Activated T-cell treated with anti-CD3 and anti-CD28 coated beads for 24 hours (primary cell): Measurements from ENCODE around the gene NXPE3.
A peak's percentile ranks its signal among the peaks of the same experiment; 100 is the strongest.

Experiments used
- DNase-seq: peaks from one replicate; pipeline ENCODE4 v3.0.0-alpha.2; 2020; ENCODE audit warnings: low read depth

NXPE3 gene

GRCh38 chr3:101829437-101829830, 50.4 kb downstream of the NXPE3 start:
- no peak for DNase-seq

GRCh38 chr3:101829874-101830273, 50.9 kb downstream of the NXPE3 start:
- DNase-seq, result no peak

- no peak for DNase-seq
These were observed 54.5 kb downstream of the NXPE3 start for GRCh38 chr3:101833446-101833974.

- no peak for DNase-seq
These were observed 56.7 kb downstream of the NXPE3 start for GRCh38 chr3:101835676-101836075.

GRCh38 chr3:101836160-101836559, 57.1 kb downstream of the NXPE3 start:
- DNase-seq, result no peak

- no peak for DNase-seq
These were observed 57.9 kb downstream of the NXPE3 start for GRCh38 chr3:101836652-101837598.

GRCh38 chr3:101838691-101839090, 59.7 kb downstream of the NXPE3 start:
- no peak for DNase-seq

- DNase-seq, result no peak
These were observed 61.1 kb downstream of the NXPE3 start for GRCh38 chr3:101840066-101840465.

- DNase-seq, result no peak
These were observed 63.4 kb downstream of the NXPE3 start for GRCh38 chr3:101842245-101842934.

GRCh38 chr3:101842935-101843330, 63.9 kb downstream of the NXPE3 start:
- no peak for DNase-seq

GRCh38 chr3:101845425-101845824, 66.4 kb downstream of the NXPE3 start:
- no peak for DNase-seq

- DNase-seq, result no peak
These were observed 67.7 kb downstream of the NXPE3 start for GRCh38 chr3:101846709-101847108.

GRCh38 chr3:101847328-101847727, 68.3 kb downstream of the NXPE3 start:
- no peak for DNase-seq

GRCh38 chr3:101848326-101848725, 69.3 kb downstream of the NXPE3 start:
- no peak for DNase-seq

GRCh38 chr3:101848754-101849713, 70.0 kb downstream of the NXPE3 start, which contains the start of gene NFKBIZ:
Gene NFKBIZ, plus strand, starts transcription at chr3:101849514. Its CDS starts 115 bp downstream, at chr3:101849629.
- peak; percentile 86 for DNase-seq

- DNase-seq, result peak; percentile 33
These were observed 70.8 kb downstream of the NXPE3 start for GRCh38 chr3:101849714-101850245.

- peak; percentile 45 for DNase-seq
These were observed 71.4 kb downstream of the NXPE3 start for GRCh38 chr3:101850246-101851051.

GRCh38 chr3:101851072-101851770, 72.2 kb downstream of the NXPE3 start:
- DNase-seq, result no peak

GRCh38 chr3:101851850-101852714, 73.1 kb downstream of the NXPE3 start:
- DNase-seq, result no peak
